Measurements from ENCODE around the gene SEC24B. TPM values are rescaled to one million over a fixed set of nuclear protein-coding genes. Genes with fewer than 3 reads are reported as not detected.

Gene SEC24B
- total RNA-seq, 1 donor from 2014 or later: 41.9 TPM

DNA sequence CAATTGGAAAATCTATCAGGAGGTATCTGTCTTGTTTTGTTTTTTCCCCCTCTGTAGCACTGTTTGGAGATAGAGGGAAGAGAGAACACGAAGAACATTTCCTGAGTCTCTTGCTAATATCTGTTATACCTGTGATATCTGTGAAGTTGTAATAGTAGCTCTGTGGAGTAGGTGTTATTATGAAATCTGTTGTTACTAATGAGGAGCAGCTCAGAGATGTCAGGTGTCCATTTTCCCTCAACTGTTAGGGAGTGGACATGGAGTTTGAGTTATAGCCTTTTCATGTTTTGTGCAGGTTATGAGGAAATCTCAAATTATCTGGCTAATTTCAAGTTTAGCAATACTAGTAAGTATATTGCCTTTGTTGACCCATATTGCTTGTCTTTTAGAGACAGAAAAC lies 52.4 kb downstream of the SEC24B start:
- Mint-ChIP-seq H3K27me3 (ENCODE audit: low read depth, unreplicated experiment) (no peaks in the 10 kb centered on the region), H3K4me1 (ENCODE audit: low read depth, unreplicated experiment) (no peaks in the 10 kb centered on the region), H3K4me3 (ENCODE audit: unreplicated experiment) (no peak overlapping the region), H3K27ac (ENCODE audit: unreplicated experiment) (no peak overlapping the region), H3K36me3 (ENCODE audit: low read depth, unreplicated experiment) (peaks cover 4% of the 10 kb centered on the region), H3K9me3 (ENCODE audit: unreplicated experiment) (no peaks in the 10 kb centered on the region)
- H4K20me1 ChIP-seq (ENCODE audit: insufficient read depth, low read length): peaks cover 50% of the 10 kb centered on the region
- FAIRE-seq (no peak), DNase-seq (ENCODE audit: low read depth) (no peak)
- peaks cover 82% of the 10 kb centered on the region for H3K79me2 ChIP-seq (ENCODE audit: insufficient read depth, low read length)
- H3K36me3 ChIP-seq (ENCODE audit: insufficient read depth, low read length): peaks cover 4% of the 10 kb centered on the region
- no peak overlapping the region for H3K4me2 ChIP-seq (ENCODE audit: low read length)
- H3K4me3 ChIP-seq (ENCODE audit: insufficient read depth, low read depth, low read length): no peak overlapping the region
- H3K9me3 ChIP-seq (ENCODE audit: insufficient read depth, low read depth, low read length): no peaks in the 10 kb centered on the region
- H3K27me3 ChIP-seq (ENCODE audit: insufficient read depth, low read length): no peaks in the 10 kb centered on the region
- H3K27ac ChIP-seq (ENCODE audit: low read depth, low read length): no peak overlapping the region
- no peak overlapping the region for H2AFZ ChIP-seq (ENCODE audit: low read depth, low read length)
- no peak for TF ChIP-seq EZH2 (IDR thresholded peaks at IDR 0.05; ENCODE audit: insufficient read depth, low read length)
- TF ChIP-seq, protein P1, sequence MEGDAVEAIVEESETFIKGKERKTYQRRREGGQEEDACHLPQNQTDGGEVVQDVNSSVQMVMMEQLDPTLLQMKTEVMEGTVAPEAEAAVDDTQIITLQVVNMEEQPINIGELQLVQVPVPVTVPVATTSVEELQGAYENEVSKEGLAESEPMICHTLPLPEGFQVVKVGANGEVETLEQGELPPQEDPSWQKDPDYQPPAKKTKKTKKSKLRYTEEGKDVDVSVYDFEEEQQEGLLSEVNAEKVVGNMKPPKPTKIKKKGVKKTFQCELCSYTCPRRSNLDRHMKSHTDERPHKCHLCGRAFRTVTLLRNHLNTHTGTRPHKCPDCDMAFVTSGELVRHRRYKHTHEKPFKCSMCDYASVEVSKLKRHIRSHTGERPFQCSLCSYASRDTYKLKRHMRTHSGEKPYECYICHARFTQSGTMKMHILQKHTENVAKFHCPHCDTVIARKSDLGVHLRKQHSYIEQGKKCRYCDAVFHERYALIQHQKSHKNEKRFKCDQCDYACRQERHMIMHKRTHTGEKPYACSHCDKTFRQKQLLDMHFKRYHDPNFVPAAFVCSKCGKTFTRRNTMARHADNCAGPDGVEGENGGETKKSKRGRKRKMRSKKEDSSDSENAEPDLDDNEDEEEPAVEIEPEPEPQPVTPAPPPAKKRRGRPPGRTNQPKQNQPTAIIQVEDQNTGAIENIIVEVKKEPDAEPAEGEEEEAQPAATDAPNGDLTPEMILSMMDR (IDR thresholded peaks at IDR 0.05; ENCODE audit: insufficient read depth, low read depth, low read length): no peak
- no peaks in the 10 kb centered on the region for H3K4me1 ChIP-seq (ENCODE audit: insufficient read depth, low read length)
- no peak overlapping the region for H3K9ac ChIP-seq (ENCODE audit: low read length)

GRCh38 chr4:109494563-109494962 lies 60.9 kb downstream of the SEC24B start:
- no peaks in the 10 kb centered on the region for H3K27me3 Mint-ChIP-seq (ENCODE audit: low read depth, unreplicated experiment)
- Histone ChIP-seq H3K4me1 (ENCODE audit: insufficient read depth, low read length) (no peaks in the 10 kb centered on the region), H3K9ac (ENCODE audit: low read length) (no peak overlapping the region), H3K9me3 (ENCODE audit: insufficient read depth, low read depth, low read length) (no peaks in the 10 kb centered on the region), H3K4me3 (ENCODE audit: insufficient read depth, low read depth, low read length) (no peak overlapping the region), H3K4me2 (ENCODE audit: low read length) (no peak overlapping the region), H3K79me2 (ENCODE audit: insufficient read depth, low read length) (peaks cover 15% of the 10 kb centered on the region), H3K27me3 (ENCODE audit: insufficient read depth, low read length) (no peaks in the 10 kb centered on the region), H3K27ac (ENCODE audit: low read depth, low read length) (no peak overlapping the region), H3K36me3 (ENCODE audit: insufficient read depth, low read length) (peaks cover 32% of the 10 kb centered on the region), H4K20me1 (ENCODE audit: insufficient read depth, low read length) (peaks cover 14% of the 10 kb centered on the region), H2AFZ (ENCODE audit: low read depth, low read length) (no peak overlapping the region)
- TF ChIP-seq, protein P1 (IDR thresholded peaks at IDR 0.05; ENCODE audit: insufficient read depth, low read depth, low read length): no peak
- TF ChIP-seq EZH2 (IDR thresholded peaks at IDR 0.05; ENCODE audit: insufficient read depth, low read length): no peak
- no peaks in the 10 kb centered on the region for H3K4me1 Mint-ChIP-seq (ENCODE audit: low read depth, unreplicated experiment)
- DNase-seq (ENCODE audit: low read depth) (no peak), FAIRE-seq (no peak)
- no peaks in the 10 kb centered on the region for H3K9me3 Mint-ChIP-seq (ENCODE audit: unreplicated experiment)
- H3K4me3 Mint-ChIP-seq (ENCODE audit: unreplicated experiment): no peak overlapping the region
- H3K27ac Mint-ChIP-seq (ENCODE audit: unreplicated experiment): no peak overlapping the region
- H3K36me3 Mint-ChIP-seq (ENCODE audit: low read depth, unreplicated experiment): peaks cover 10% of the 10 kb centered on the region

GRCh38 chr4:109495514-109495913 lies 61.9 kb downstream of the SEC24B start:
- peaks cover 14% of the 10 kb centered on the region for H4K20me1 ChIP-seq (ENCODE audit: insufficient read depth, low read length)
- H3K36me3 Mint-ChIP-seq (ENCODE audit: low read depth, unreplicated experiment): peaks cover 10% of the 10 kb centered on the region
- no peak for FAIRE-seq
- no peak overlapping the region for H3K9ac ChIP-seq (ENCODE audit: low read length)
- no peaks in the 10 kb centered on the region for H3K9me3 ChIP-seq (ENCODE audit: insufficient read depth, low read depth, low read length)
- H3K4me3 ChIP-seq (ENCODE audit: insufficient read depth, low read depth, low read length): no peak overlapping the region
- peaks cover 32% of the 10 kb centered on the region for H3K36me3 ChIP-seq (ENCODE audit: insufficient read depth, low read length)
- peaks cover 6% of the 10 kb centered on the region for H3K79me2 ChIP-seq (ENCODE audit: insufficient read depth, low read length)
- H3K27ac ChIP-seq (ENCODE audit: low read depth, low read length): no peak overlapping the region
- TF ChIP-seq EZH2 (IDR thresholded peaks at IDR 0.05; ENCODE audit: insufficient read depth, low read length): no peak
- TF ChIP-seq, protein P1 (IDR thresholded peaks at IDR 0.05; ENCODE audit: insufficient read depth, low read depth, low read length): no peak
- H3K4me1 ChIP-seq (ENCODE audit: insufficient read depth, low read length): no peaks in the 10 kb centered on the region
- H3K9me3 Mint-ChIP-seq (ENCODE audit: unreplicated experiment): no peaks in the 10 kb centered on the region
- no peaks in the 10 kb centered on the region for H3K27me3 ChIP-seq (ENCODE audit: insufficient read depth, low read length)
- no peak overlapping the region for H3K27ac Mint-ChIP-seq (ENCODE audit: unreplicated experiment)
- H2AFZ ChIP-seq (ENCODE audit: low read depth, low read length): no peak overlapping the region
- no peak overlapping the region for H3K4me3 Mint-ChIP-seq (ENCODE audit: unreplicated experiment)
- H3K4me2 ChIP-seq (ENCODE audit: low read length): no peak overlapping the region
- no peaks in the 10 kb centered on the region for H3K4me1 Mint-ChIP-seq (ENCODE audit: low read depth, unreplicated experiment)
- H3K27me3 Mint-ChIP-seq (ENCODE audit: low read depth, unreplicated experiment): no peaks in the 10 kb centered on the region
- DNase-seq (ENCODE audit: low read depth): no peak
